UCSD-AML1 (cell line): ENCODE results near the gene CUTC.

Experiments
- DNase-seq: peaks from one replicate; lab custom pipeline; 2025; ENCODE audit not compliant: unreplicated experiment; lab: John Stamatoyannopoulos, UW

Gene CUTC

DNA sequence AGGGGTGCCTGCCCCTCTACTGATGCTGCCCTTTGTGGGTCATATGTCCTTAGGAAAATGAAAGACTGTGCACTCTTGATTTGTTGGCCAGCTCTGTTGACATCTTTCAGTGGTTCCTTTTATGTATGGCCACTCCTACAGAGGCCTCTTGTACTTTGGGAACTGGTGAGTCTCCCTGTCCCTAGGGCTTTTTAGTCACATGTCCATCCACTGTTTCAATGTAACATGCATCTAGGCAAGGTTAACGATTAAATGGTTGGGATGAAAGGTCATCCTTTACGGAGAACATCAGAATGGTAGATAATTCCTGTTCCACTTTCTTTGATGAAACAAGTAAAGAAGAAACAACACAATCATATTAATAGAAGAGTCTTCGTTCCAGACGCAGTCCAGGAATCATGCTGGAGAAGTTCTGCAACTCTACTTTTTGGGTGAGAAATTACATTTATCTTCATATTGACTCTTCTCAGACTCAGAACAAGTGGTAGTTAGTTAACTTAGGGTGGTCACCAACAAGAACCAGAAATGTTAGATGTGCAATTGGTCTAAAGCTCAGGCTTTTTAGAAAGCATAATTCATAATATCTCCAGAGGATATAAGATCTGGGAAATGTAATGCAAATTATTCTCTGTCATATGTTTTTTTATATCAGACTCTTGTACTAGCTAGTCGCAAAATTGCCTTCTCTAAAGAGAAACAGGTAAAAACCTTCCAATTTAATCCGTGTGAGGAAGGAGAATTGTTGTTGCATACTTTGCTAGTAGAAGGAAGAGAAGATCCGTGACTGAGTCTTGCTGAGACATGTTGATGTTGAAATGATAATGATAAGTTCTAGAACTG lies 50.6 kb downstream of the CUTC start, which contains the start of gene ABCC2:
TSS of gene ABCC2 (plus strand) at position 194 of the 840 bp plus-strand sequence. CDS start at position 399, 205 bp downstream.
- DNase-seq, result no peak

DNA sequence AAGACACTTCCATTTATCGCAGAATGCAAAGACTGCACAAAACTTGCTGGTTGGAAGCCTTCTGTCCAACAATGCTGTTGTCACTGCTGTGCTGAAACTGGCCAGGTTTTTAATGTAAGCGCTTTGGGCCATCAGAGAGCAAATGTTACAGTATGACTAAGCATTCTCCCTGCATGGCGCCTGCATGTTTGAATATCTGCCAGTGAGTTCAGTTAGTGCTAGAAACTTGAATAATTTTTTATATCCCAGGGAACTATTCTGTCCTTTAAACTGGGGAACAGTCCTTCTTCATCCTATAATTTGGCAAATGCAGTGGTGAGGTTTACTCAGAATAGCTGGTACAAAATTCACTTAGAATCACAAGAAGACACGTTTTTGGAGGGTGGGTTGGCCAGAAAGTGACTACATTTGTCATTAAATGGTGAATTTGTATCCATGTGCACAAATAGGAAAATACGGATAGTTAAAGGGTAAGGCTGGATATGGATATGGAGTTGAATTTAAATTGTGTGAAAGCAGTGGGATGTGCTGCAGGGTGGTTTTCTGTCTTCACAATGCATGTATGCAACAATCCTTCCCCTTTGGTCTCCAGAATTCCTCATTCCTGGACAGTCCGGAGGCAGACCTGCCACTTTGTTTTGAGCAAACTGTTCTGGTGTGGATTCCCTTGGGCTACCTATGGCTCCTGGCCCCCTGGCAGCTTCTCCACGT lies 52.1 kb downstream of the CUTC start:
- DNase-seq, result no peak

DNA sequence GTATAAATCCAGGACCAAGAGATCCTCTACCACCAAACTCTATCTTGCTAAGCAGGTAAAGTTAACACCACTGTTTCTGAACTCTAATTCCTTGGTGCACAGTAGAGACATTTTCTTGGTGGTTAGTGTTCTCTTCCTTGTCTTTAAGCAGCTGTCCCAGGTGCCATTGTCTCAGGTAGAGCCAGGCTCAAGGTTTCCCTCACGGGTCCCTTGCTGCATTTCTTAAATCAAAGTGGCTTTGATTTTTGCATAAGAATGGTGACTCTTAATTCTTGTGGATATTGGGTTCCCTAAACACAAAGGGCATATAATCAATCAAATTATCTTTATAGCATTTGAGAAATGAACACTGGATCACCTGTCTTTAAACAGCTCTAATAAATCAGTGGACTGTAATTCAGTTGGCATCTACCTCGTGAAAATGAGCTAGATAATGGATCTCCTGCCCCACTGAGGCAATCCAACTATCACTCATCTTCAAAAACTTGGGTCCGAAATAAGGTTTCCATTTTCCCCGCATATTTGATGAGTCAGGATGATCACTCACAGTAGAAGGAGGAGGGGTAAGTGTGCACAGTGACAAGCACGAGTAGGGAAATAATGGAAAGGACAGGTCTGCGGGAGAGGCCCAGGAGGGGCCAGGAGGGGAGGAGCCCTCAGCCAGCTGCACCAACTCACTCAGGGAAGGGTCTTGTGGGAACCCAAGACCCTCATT lies 52.9 kb downstream of the CUTC start:
- DNase-seq, result no peak

- no peak for DNase-seq
These were observed 53.6 kb downstream of the CUTC start for GRCh38 chr10:99785646-99786045.

- no peak for DNase-seq
These were observed 55.3 kb downstream of the CUTC start for GRCh38 chr10:99787311-99787710.

GRCh38 chr10:99787782-99788445 lies 55.9 kb downstream of the CUTC start:
- no peak for DNase-seq

- no peak for DNase-seq
These were observed 56.7 kb downstream of the CUTC start for GRCh38 chr10:99788598-99789256.

- no peak for DNase-seq
These were observed 59.8 kb downstream of the CUTC start for GRCh38 chr10:99791831-99792230.

GRCh38 chr10:99793819-99794218 lies 61.8 kb downstream of the CUTC start:
- no peak for DNase-seq

DNA sequence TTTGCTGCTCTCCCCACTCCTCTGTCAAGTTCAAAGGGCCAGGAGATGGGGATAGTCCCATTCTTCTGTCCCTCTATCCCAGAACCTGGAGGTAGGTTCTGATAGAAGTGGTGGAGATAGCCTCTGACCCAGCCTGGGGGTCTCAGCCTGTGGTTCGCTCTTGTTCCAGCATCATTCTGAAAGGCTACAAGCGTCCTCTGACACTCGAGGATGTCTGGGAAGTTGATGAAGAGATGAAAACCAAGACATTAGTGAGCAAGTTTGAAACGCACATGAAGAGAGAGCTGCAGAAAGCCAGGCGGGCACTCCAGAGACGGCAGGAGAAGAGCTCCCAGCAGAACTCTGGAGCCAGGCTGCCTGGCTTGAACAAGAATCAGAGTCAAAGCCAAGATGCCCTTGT lies 64.9 kb downstream of the CUTC start:
- no peak for DNase-seq

GRCh38 chr10:99798031-99798430 lies 66.0 kb downstream of the CUTC start:
- DNase-seq, result no peak

- DNase-seq, result no peak
These were observed 66.9 kb downstream of the CUTC start for GRCh38 chr10:99798920-99799319.

- DNase-seq, result no peak
These were observed 67.6 kb downstream of the CUTC start for GRCh38 chr10:99799613-99800012.

DNA sequence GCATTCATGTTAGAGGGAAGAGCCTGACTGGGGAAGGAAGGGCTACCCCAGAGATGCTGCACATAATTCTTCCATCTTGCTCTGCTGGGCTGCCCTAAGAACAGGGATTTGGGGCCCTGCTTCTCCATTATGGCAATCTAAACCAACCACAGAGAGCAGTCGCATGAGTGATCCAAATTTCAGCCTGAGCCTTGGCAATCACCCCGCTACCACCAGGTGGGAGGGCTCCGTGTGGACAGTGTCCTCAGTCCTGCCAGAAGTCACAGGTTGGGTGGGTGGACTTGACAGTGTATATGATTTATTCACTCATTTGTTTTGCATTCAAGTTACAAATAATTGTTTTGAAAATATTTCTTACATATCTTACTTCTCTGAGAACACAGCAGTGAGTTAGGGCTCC lies 72.4 kb downstream of the CUTC start:
- no peak for DNase-seq

GRCh38 chr10:99805190-99805589 lies 73.2 kb downstream of the CUTC start:
- no peak for DNase-seq
